Fibroblast of lung (primary cell): Measurements from ENCODE around the gene MRC2. TPM values are rescaled to one million over a fixed set of nuclear protein-coding genes. Genes with fewer than 3 reads are reported as not detected.
"Not testable (repeated sequence)": the region's sequence is repeated elsewhere in the genome, so short reads cannot be mapped to it uniquely, and the experiment has no call there.

Experiments used
- DNase-seq, 2 donors: peaks; one replicate each; pipeline versions ENCODE4 v3.0.0 to v3.0.0-alpha.2; 2010; ENCODE audit warnings: low read depth in 2 of 2
- H2AFZ ChIP-seq: 2 replicates; pipeline ENCODE4 v1.5.1; 2012; ENCODE audit warnings: low read length, control low read depth, inconsistent platforms
- H3K27ac ChIP-seq: 2 replicates; pipeline ENCODE4 v1.5.1; 2011; ENCODE audit warnings: low read length, control low read depth; ENCODE audit not compliant: insufficient read depth
- H3K27me3 ChIP-seq: 2 replicates; pipeline ENCODE4 v1.5.1; 2011; ENCODE audit warnings: mild to moderate bottlenecking, low read length; ENCODE audit not compliant: control insufficient read depth, insufficient read depth
- H3K36me3 ChIP-seq: 2 replicates; pipeline ENCODE4 v1.5.1; 2011; ENCODE audit warnings: low read length; ENCODE audit not compliant: control insufficient read depth, insufficient read depth
- H3K4me1 ChIP-seq: 2 replicates; pipeline ENCODE4 v1.5.1; 2011; ENCODE audit warnings: low read length; ENCODE audit not compliant: control insufficient read depth, insufficient read depth; ENCODE audit errors: extremely low read depth
- H3K4me2 ChIP-seq: 2 replicates; pipeline ENCODE4 v1.5.1; 2011; ENCODE audit warnings: low read length, control low read depth; ENCODE audit not compliant: insufficient read depth; ENCODE audit errors: extremely low read depth
- H3K4me3 ChIP-seq, 4 experiments: fragments of 200-600 bp in 1 of 4; sonication (generic) in 1 of 4; replicated peaks in 1 of 4; 2 replicates each; pipeline ENCODE4 v1.5.1; 2011 to 2016; ENCODE audit warnings: low read length in 4 of 4, low read depth in 3 of 4, mild to moderate bottlenecking in 3 of 4, control low read depth in 2 of 4, inconsistent platforms in 1 of 4, mixed read lengths in 1 of 4; ENCODE audit not compliant: insufficient read depth in 1 of 4; ENCODE audit errors: control extremely low read depth in 1 of 4
- H3K79me2 ChIP-seq: 2 replicates; pipeline ENCODE4 v1.5.1; 2012; ENCODE audit warnings: mild to moderate bottlenecking, low read length, inconsistent platforms; ENCODE audit not compliant: control insufficient read depth, insufficient read depth
- H3K9ac ChIP-seq: 2 replicates; pipeline ENCODE4 v1.5.1; 2011; ENCODE audit warnings: mild to moderate bottlenecking, low read length, control low read depth; ENCODE audit not compliant: insufficient read depth
- H3K9me3 ChIP-seq: 2 replicates; pipeline ENCODE4 v1.5.1; 2012; ENCODE audit warnings: low read depth, low read length; ENCODE audit not compliant: control insufficient read depth, insufficient read depth
- H4K20me1 ChIP-seq: 2 replicates; pipeline ENCODE4 v1.5.1; 2011; ENCODE audit warnings: low read length; ENCODE audit not compliant: control insufficient read depth, insufficient read depth; ENCODE audit errors: extremely low read depth
- EZH2 ChIP-seq: IDR thresholded peaks from 2 replicates; pipeline ENCODE4 v1.5.1; 2012; ENCODE audit warnings: low read length, control low read depth, mild to moderate bottlenecking; ENCODE audit errors: missing control alignments
- polyA plus RNA-seq, 2 donors: library from polyadenylated mRNA; depleted of rRNA in 1 of 2; stranded (reverse) in 1 of 2; unstranded in 1 of 2; fragments of >200 nt; gene quantifications; 2 replicates each; pipeline ENCODE4 v1.2.1, GENCODE V29; 2011 to 2012; ENCODE audit warnings: missing spikeins in 1 of 2
- total RNA-seq: library from RNA; depleted of rRNA; stranded (reverse); fragments of >200 nt; gene quantifications from 2 replicates; pipeline ENCODE4 v1.2.1, GENCODE V29; 2014
- TF ChIP-seq, protein P1 (sequence below), 2 donors: IDR thresholded peaks in 1 of 2; conservative IDR thresholded peaks in 1 of 2; 1 replicate in 1 of 2; 2 replicates in 1 of 2; pipeline ENCODE4 v1.5.1; 2011 to 2012; ENCODE audit warnings: low read length in 2 of 2, control low read depth in 1 of 2, inconsistent platforms in 1 of 2, low read depth in 1 of 2, mild to moderate bottlenecking in 1 of 2

Gene MRC2
- total and polyA plus RNA-seq, 2 donors (not counting 1 experiment from before 2014, with no cell fraction given) = 98.7 to 164 TPM

DNA sequence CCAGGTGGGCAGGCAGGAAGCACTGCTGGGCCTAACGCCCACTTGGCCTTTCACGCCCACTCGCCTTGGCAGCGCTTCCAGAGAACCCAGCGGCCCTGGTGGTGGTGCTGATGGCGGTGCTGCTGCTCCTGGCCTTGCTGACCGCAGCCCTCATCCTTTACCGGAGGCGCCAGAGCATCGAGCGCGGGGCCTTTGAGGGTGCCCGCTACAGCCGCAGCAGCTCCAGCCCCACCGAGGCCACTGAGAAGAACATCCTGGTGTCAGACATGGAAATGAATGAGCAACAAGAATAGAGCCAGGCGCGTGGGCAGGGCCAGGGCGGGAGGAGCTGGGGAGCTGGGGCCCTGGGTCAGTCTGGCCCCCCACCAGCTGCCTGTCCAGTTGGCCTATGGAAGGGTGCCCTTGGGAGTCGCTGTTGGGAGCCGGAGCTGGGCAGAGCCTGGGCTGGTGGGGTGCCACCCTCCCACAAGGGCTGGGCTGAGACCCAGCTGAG is 64.7 kb downstream of the MRC2 start:
- Histone ChIP-seq H2AFZ (no peak overlapping the region), H3K36me3 (peaks cover 26% of the 10 kb centered on the region), H3K9me3 (no peaks in the 10 kb centered on the region)

DNA sequence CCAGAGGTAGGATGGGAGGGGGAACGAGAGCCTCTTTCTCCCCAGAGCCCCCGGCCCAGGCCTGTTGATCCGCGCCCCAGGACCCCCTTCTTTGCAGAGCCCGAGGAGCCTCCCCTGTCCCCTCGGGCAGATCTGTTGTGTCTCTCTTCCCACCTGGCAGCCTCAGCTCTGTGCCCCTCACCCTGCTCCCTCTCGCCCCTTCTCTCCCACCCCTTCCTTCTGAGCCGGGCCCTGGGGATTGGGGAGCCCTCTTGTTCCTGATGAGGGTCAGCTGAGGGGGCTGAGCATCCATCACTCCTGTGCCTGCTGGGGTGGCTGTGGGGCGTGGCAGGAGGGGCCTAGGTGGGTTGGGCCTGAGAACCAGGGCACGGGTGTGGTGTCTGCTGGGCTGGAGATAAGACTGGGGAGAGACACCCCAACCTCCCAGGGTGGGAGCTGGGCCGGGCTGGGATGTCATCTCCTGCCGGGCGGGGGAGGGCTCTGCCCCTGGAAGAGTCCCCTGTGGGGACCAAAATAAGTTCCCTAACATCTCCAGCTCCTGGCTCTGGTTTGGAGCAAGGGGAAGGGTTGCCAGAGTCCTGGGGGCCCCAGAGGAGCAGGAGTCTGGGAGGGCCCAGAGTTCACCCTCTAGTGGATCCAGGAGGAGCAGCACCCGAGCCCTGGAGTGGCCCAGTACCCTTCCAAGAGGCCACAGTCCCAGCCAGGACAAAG is 65.4 kb downstream of the MRC2 start:
- no peaks in the 10 kb centered on the region for H3K79me2 ChIP-seq
- no peaks in the 10 kb centered on the region for H4K20me1 ChIP-seq
- TF ChIP-seq EZH2 = no peak
- TF ChIP-seq, protein P1, sequence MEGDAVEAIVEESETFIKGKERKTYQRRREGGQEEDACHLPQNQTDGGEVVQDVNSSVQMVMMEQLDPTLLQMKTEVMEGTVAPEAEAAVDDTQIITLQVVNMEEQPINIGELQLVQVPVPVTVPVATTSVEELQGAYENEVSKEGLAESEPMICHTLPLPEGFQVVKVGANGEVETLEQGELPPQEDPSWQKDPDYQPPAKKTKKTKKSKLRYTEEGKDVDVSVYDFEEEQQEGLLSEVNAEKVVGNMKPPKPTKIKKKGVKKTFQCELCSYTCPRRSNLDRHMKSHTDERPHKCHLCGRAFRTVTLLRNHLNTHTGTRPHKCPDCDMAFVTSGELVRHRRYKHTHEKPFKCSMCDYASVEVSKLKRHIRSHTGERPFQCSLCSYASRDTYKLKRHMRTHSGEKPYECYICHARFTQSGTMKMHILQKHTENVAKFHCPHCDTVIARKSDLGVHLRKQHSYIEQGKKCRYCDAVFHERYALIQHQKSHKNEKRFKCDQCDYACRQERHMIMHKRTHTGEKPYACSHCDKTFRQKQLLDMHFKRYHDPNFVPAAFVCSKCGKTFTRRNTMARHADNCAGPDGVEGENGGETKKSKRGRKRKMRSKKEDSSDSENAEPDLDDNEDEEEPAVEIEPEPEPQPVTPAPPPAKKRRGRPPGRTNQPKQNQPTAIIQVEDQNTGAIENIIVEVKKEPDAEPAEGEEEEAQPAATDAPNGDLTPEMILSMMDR (conservative IDR thresholded peaks at IDR 0.05 in 1 of 2, IDR thresholded peaks at IDR 0.05 in 1 of 2; ENCODE audit: low read depth in 1 of 2, low read length in 2 of 2) = peak; percentile 40 to 64
- no peak overlapping the region for H2AFZ ChIP-seq
- no peak overlapping the region for H3K4me2 ChIP-seq
- no peak overlapping the region for H3K9ac ChIP-seq
- peak; percentile 18 to 37 for DNase-seq
- peaks cover 26% of the 10 kb centered on the region for H3K36me3 ChIP-seq
- no peaks in the 10 kb centered on the region for H3K27me3 ChIP-seq
- H3K27ac ChIP-seq = no peak overlapping the region
- H3K9me3 ChIP-seq = no peaks in the 10 kb centered on the region
- H3K4me1 ChIP-seq = no peaks in the 10 kb centered on the region
- no peak overlapping the region for H3K4me3 ChIP-seq

More for the DNA sequence above, 64.7 kb downstream of the MRC2 start:
- no peaks in the 10 kb centered on the region for H3K4me1 ChIP-seq
- H3K4me3 ChIP-seq = no peak overlapping the region
- no peaks in the 10 kb centered on the region for H3K79me2 ChIP-seq
- TF ChIP-seq, protein P1 (conservative IDR thresholded peaks at IDR 0.05 in 1 of 2, IDR thresholded peaks at IDR 0.05 in 1 of 2; ENCODE audit: low read depth in 1 of 2, low read length in 2 of 2) = no peak
- TF ChIP-seq EZH2 = no peak
- H3K27me3 ChIP-seq = no peaks in the 10 kb centered on the region
- H3K27ac ChIP-seq = no peak overlapping the region
- no peaks in the 10 kb centered on the region for H4K20me1 ChIP-seq
- no peak overlapping the region for H3K4me2 ChIP-seq
- no peak for DNase-seq
- no peak overlapping the region for H3K9ac ChIP-seq

DNA sequence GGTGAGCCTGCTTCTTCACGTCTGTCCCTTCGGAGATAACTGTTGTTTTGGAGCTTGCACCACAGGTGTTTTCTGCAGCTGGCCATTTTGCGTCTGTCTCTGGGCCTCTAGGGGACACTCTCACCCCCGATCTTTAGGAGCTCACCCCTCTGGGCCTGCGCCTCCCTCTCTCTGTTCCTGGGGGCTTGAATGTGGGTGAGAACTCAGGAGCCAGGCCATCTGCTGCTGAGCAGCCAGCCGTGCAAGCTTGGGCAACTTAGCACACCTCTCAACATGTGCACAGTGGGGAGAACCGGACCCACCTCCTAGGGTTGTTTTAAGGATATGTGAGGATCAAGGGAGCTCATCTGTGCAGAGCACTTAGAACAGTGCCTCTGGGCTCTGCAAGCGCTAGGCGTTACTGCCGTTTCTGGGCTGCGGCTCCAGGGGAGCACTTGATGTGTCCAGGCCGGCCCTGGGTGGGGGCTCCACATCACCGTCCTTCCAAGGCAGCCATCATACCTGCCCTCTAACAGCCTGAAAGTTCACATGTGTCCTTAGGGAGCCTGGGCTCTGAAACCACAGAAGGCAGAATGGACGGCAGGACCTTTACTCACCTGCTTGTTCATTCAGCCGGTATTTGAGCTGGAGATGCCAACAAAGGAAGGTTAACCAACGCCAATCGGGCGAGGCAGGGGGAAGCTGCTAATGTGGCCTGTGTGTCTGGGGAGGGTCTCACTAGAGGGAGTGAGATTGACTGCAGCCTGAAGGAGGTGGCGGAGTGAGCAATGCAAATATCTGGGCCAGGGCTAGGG is 66.3 kb downstream of the MRC2 start:
- Histone ChIP-seq H3K27me3 (no peaks in the 10 kb centered on the region), H4K20me1 (no peaks in the 10 kb centered on the region), H3K4me2 (no peak overlapping the region), H3K79me2 (no peaks in the 10 kb centered on the region), H3K36me3 (peaks cover 19% of the 10 kb centered on the region), H3K4me3 (no peak overlapping the region), H2AFZ (no peak overlapping the region), H3K9me3 (no peaks in the 10 kb centered on the region), H3K4me1 (no peaks in the 10 kb centered on the region), H3K27ac (no peak overlapping the region), H3K9ac (no peak overlapping the region)
- TF ChIP-seq, protein P1 (conservative IDR thresholded peaks at IDR 0.05 in 1 of 2, IDR thresholded peaks at IDR 0.05 in 1 of 2; ENCODE audit: low read depth in 1 of 2, low read length in 2 of 2) = no peak
- TF ChIP-seq EZH2 = no peak
- DNase-seq = peak in 1 of 2 donors; percentile 23

DNA sequence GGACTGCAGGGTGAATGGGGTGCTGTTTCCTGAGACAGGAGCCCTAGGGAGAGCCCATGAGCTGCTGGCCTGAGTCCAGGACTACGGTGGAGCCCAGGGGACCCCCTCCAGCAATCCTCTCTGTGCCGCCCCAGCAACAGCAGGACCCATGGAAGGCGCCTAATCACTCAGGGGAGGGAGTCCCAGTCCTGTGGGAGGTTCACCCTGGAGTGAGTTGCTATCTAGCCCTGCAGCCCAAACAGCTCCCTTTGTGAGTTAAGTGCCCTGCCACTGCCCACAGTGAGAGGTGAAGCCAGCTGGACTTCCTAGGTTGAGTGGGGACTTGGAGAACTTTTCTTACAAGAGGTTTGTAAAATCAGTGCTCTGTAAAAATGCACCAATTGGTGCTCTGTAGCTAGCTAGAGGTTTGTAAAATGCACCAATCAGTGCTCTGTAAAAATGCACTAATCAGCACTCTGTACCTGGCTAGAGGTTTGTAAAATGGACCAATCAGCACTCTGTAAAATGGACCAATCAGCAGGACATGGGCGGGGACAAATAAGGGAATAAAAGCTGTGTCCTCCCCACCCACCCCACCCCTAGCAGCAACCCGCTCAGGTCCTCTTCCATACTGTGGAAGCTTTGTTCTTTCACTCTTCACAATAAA is 67.7 kb downstream of the MRC2 start:
- not testable (repeated sequence) for H3K9ac ChIP-seq, H3K9me3 ChIP-seq, H4K20me1 ChIP-seq, H3K27ac ChIP-seq, DNase-seq, H3K4me1 ChIP-seq, H3K27me3 ChIP-seq, H3K4me2 ChIP-seq, H3K79me2 ChIP-seq, H3K4me3 ChIP-seq, H2AFZ ChIP-seq
- peaks cover 11% of the 10 kb centered on the region for H3K36me3 ChIP-seq
